Ureter (tissue), 1 donor: ENCODE measurements around the gene RPL21. TPM values are rescaled to one million over a fixed set of nuclear protein-coding genes. Genes with fewer than 3 reads are reported as not detected.

Experiments
- DNase-seq: peaks from one replicate; pipeline ENCODE4 v3.0.0-alpha.2; 2020; ENCODE audit warnings: low spot score
- total RNA-seq: library from RNA; stranded (reverse); gene quantifications from one replicate; pipeline ENCODE4 v1.2.4, GENCODE V29; 2023
- donor health status: DM: yes; HTN: yes; CAD: no.

The RPL21 gene
- total RNA-seq, 1 donor from 2014 or later = 1,153 TPM

- DNase-seq = no peak
These were observed 7.5 kb downstream of the RPL21 start for GRCh38 chr13:27258637-27259386.

- no peak for DNase-seq
These were observed 8.5 kb downstream of the RPL21 start for GRCh38 chr13:27259831-27260230.

- DNase-seq = no peak
These were observed 10.0 kb downstream of the RPL21 start for GRCh38 chr13:27261396-27261795.

GRCh38 chr13:27263438-27263837 is 12.1 kb downstream of the RPL21 start:
- no peak for DNase-seq

GRCh38 chr13:27264181-27264580 is 12.8 kb downstream of the RPL21 start:
- DNase-seq = no peak

GRCh38 chr13:27264648-27265047 is 13.3 kb downstream of the RPL21 start:
- no peak for DNase-seq

GRCh38 chr13:27266917-27267316 is 15.6 kb downstream of the RPL21 start:
- no peak for DNase-seq

GRCh38 chr13:27267596-27267995 is 16.2 kb downstream of the RPL21 start:
- DNase-seq = no peak

- no peak for DNase-seq
These were observed 17.8 kb downstream of the RPL21 start for GRCh38 chr13:27269114-27269665.

GRCh38 chr13:27270594-27271520 is 19.5 kb downstream of the RPL21 start, which contains the start of gene RASL11A:
TSS of gene RASL11A (plus strand) at chr13:27270830. CDS start at chr13:27270945, 115 bp downstream.
- DNase-seq = peak; percentile 89

- DNase-seq = no peak
These were observed 20.3 kb downstream of the RPL21 start for GRCh38 chr13:27271570-27272096.

GRCh38 chr13:27273658-27274425 is 22.5 kb downstream of the RPL21 start:
- DNase-seq = no peak

GRCh38 chr13:27274631-27275030 is 23.3 kb downstream of the RPL21 start:
- DNase-seq = no peak

GRCh38 chr13:27276188-27276587 is 24.8 kb downstream of the RPL21 start:
- DNase-seq = no peak

GRCh38 chr13:27279506-27279905 is 28.1 kb downstream of the RPL21 start:
- DNase-seq = no peak

- no peak for DNase-seq
These were observed 28.8 kb downstream of the RPL21 start for GRCh38 chr13:27280009-27280656.

- no peak for DNase-seq
These were observed 29.5 kb downstream of the RPL21 start for GRCh38 chr13:27280841-27281240.

GRCh38 chr13:27281420-27281819 is 30.1 kb downstream of the RPL21 start:
- DNase-seq = no peak

GRCh38 chr13:27283906-27284493 is 32.6 kb downstream of the RPL21 start:
- no peak for DNase-seq

- DNase-seq = no peak
These were observed 37.0 kb downstream of the RPL21 start for GRCh38 chr13:27288392-27288791.
